Small intestine (tissue), 16 donors: ENCODE results near the gene MYCT1. TPM values are rescaled to one million over a fixed set of nuclear protein-coding genes. Genes with fewer than 3 reads are reported as not detected.

Source experiments
- DNase-seq, 2 donors: peaks; one replicate each; pipeline versions ENCODE4 v3.0.0 to v3.0.0-alpha.2; 2013
- FAIRE-seq: peaks from 2 replicates; lab custom pipeline; 2012; peaks lifted over from hg19 to GRCh38; lab: Jason Lieb, UNC
- H3K27ac ChIP-seq, 3 donors: one replicate each; pipeline ENCODE4 v1.5.1; 2013; ENCODE audit warnings: low read length in 2 of 3, mild to moderate bottlenecking in 2 of 3, control low read depth in 1 of 3, inconsistent platforms in 1 of 3, low read depth in 1 of 3, moderate library complexity in 1 of 3
- H3K27me3 ChIP-seq, 3 donors: one replicate each; pipeline ENCODE4 v1.6.1; 2013; ENCODE audit warnings: low read length in 3 of 3, inconsistent platforms in 1 of 3; ENCODE audit not compliant: control insufficient read depth in 3 of 3, insufficient read depth in 3 of 3
- H3K36me3 ChIP-seq, 3 donors: one replicate each; pipeline ENCODE4 v1.6.1; 2013; ENCODE audit warnings: low read length in 3 of 3, inconsistent platforms in 1 of 3, low read depth in 1 of 3, mild to moderate bottlenecking in 1 of 3, moderate library complexity in 1 of 3; ENCODE audit not compliant: control insufficient read depth in 3 of 3, insufficient read depth in 2 of 3
- H3K4me1 ChIP-seq, 3 donors: one replicate each; pipeline ENCODE4 v1.6.1; 2013; ENCODE audit warnings: low read length in 2 of 3, inconsistent platforms in 1 of 3, low read depth in 1 of 3, mild to moderate bottlenecking in 1 of 3, moderate library complexity in 1 of 3; ENCODE audit not compliant: control insufficient read depth in 3 of 3, insufficient read depth in 2 of 3
- H3K4me3 ChIP-seq, 3 donors: one replicate each; pipeline ENCODE4 v1.5.1; 2013; ENCODE audit warnings: low read length in 3 of 3, control low read depth in 1 of 3, inconsistent platforms in 1 of 3, low read depth in 1 of 3, mild to moderate bottlenecking in 1 of 3, moderate library complexity in 1 of 3
- H3K9me3 ChIP-seq, 2 donors: one replicate each; pipeline ENCODE4 v1.6.1; 2013; ENCODE audit warnings: low read depth in 1 of 2, low read length in 1 of 2; ENCODE audit not compliant: control insufficient read depth in 2 of 2, insufficient read depth in 1 of 2
- WGBS, 3 donors: extraction: QIAGEN DNeasy Blood & Tissue Kit; methylation state at CpG; one replicate each; pipeline ENCODE4 v1.1.7; 2013; 5-methylcytosine and 5-hydroxymethylcytosine counted together
- long read RNA-seq, 10 donors: transcript quantifications; one replicate each; lab custom pipeline, GENCODE V29; 2026
- polyA plus RNA-seq, 4 donors: library from polyadenylated mRNA; stranded (reverse) in 3 of 4; unstranded in 1 of 4; fragments of 200-250 nt in 3 of 4; fragments of 120-200 nt in 1 of 4; gene quantifications; one replicate each; pipeline versions ENCODE4 v1.2.1 to v1.2.3, GENCODE V29; 2013
- donor health status: healthy with polysubstance abuse.
- donor health status: control.
- donor health status: control.
- donor health status: Bipolar disorder and iron deficiency.
- donor health status: healthy.

MYCT1 gene
- 10 to 100 TPM in 1 of 4 donors, 1 to 10 TPM in 1, under 1 TPM in 2; 0.45 to 10.3 (median 3.3) TPM for polyA plus RNA-seq
- long read RNA-seq, donor 1, transcript MYCT1-201 (2 exons, 3,030 nt), result major isoform, 14 of 15 reads
- long read RNA-seq, donor 1, partial matches to known transcripts, result 0 of 15 reads
- long read RNA-seq, donor 1, other reads (novel, unspliced or antisense), result 0 of 15 reads
- long read RNA-seq, donor 2, partial matches to known transcripts, result 0 of 1 reads
- long read RNA-seq, donor 2, other reads (novel, unspliced or antisense), result 0 of 1 reads
- long read RNA-seq, donor 3, transcript MYCT1-201 (2 exons, 3,030 nt), result major isoform, 9 of 10 reads
- long read RNA-seq, donor 3, partial matches to known transcripts, result 0 of 10 reads
- long read RNA-seq, donor 3, other reads (novel, unspliced or antisense), result 0 of 10 reads
- long read RNA-seq, donor 4, result 0 reads
- long read RNA-seq, donor 5, result 0 reads
- long read RNA-seq, donor 6, transcript MYCT1-201 (2 exons, 3,030 nt), result major isoform, 5 of 6 reads
- long read RNA-seq, donor 6, partial matches to known transcripts, result 0 of 6 reads
- long read RNA-seq, donor 6, other reads (novel, unspliced or antisense), result 0 of 6 reads
- long read RNA-seq, donor 7, transcript MYCT1-201 (2 exons, 3,030 nt), result major isoform, 32 of 33 reads
- long read RNA-seq, donor 7, partial matches to known transcripts, result 0 of 33 reads
- long read RNA-seq, donor 7, other reads (novel, unspliced or antisense), result 0 of 33 reads
- long read RNA-seq, donor 8, partial matches to known transcripts, result 0 of 1 reads
- long read RNA-seq, donor 8, other reads (novel, unspliced or antisense), result 0 of 1 reads
- long read RNA-seq, donor 9, result 0 reads
- long read RNA-seq, donor 10, transcript MYCT1-201 (2 exons, 3,030 nt), result major isoform, 12 of 12 reads
- long read RNA-seq, donor 10, partial matches to known transcripts, result 0 of 12 reads
- long read RNA-seq, donor 10, other reads (novel, unspliced or antisense), result 0 of 12 reads

- Histone ChIP-seq H3K9me3 (no peaks in the 10 kb centered on the region), H3K36me3 (no peaks in the 10 kb centered on the region), H3K27ac (peak within 1 kb of the TSS in 1 of 3 donors; percentile 44), H3K4me1 (no peaks in the 10 kb centered on the region), H3K27me3 (peaks cover 0 to 2% (median 0%) of the 10 kb centered on the region in 3 donors), H3K4me3 (no peak within 1 kb of the TSS)
- WGBS, 3 donors, result 55 to 69% (median 64%) methylated on average over 2 of the region's 2 CpGs
- FAIRE-seq, result no peak
- DNase-seq, result no peak
Observed at GRCh38 chr6:152697634-152698033, at the start of gene MYCT1. Gene MYCT1, plus strand, starts transcription at chr6:152697897. Its CDS starts 6 bp downstream, at chr6:152697903.

GRCh38 chr6:152648105-152648504 is 49.6 kb upstream of the MYCT1 start:
- Histone ChIP-seq H3K27ac (no peak overlapping the region), H3K4me1 (no peaks in the 10 kb centered on the region), H3K27me3 (no peaks in the 10 kb centered on the region), H3K9me3 (no peaks in the 10 kb centered on the region), H3K4me3 (no peak overlapping the region), H3K36me3 (no peaks in the 10 kb centered on the region)
- DNase-seq (no peak), FAIRE-seq (no peak)
- 68 to 86% (median 69%) methylated on average over 2 of the region's 2 CpGs for WGBS, 3 donors

GRCh38 chr6:152651986-152652385 is 45.7 kb upstream of the MYCT1 start:
- Histone ChIP-seq H3K4me1 (no peaks in the 10 kb centered on the region), H3K36me3 (no peaks in the 10 kb centered on the region), H3K4me3 (no peak overlapping the region), H3K27me3 (no peaks in the 10 kb centered on the region), H3K9me3 (no peaks in the 10 kb centered on the region), H3K27ac (no peak overlapping the region)
- WGBS, 3 donors, result 56 to 74% (median 62%) methylated on average over 3 of the region's 3 CpGs
- FAIRE-seq (no peak), DNase-seq (no peak)

- 78 to 88% (median 81%) methylated on average over 3 of the region's 3 CpGs for WGBS, 3 donors
- no peak for DNase-seq
- FAIRE-seq, result no peak
- H3K9me3 ChIP-seq, result no peaks in the 10 kb centered on the region
- H3K4me3 ChIP-seq, result no peak overlapping the region
- H3K27me3 ChIP-seq, result no peaks in the 10 kb centered on the region
- H3K4me1 ChIP-seq, result no peaks in the 10 kb centered on the region
- H3K36me3 ChIP-seq, result no peaks in the 10 kb centered on the region
- no peak overlapping the region for H3K27ac ChIP-seq
Observed at GRCh38 chr6:152661776-152662175, 35.9 kb upstream of the MYCT1 start.

- DNase-seq, result no peak
- H3K36me3 ChIP-seq, result no peaks in the 10 kb centered on the region
- no peak overlapping the region for H3K4me3 ChIP-seq
- no peaks in the 10 kb centered on the region for H3K27me3 ChIP-seq
- WGBS, 3 donors, result 2 to 27% (median 24%) methylated on average over 1 of the region's 1 CpG
- no peak overlapping the region for H3K27ac ChIP-seq
- no peak for FAIRE-seq
- H3K4me1 ChIP-seq, result no peaks in the 10 kb centered on the region
- H3K9me3 ChIP-seq, result no peaks in the 10 kb centered on the region
Observed at GRCh38 chr6:152669895-152670294, 27.8 kb upstream of the MYCT1 start.

GRCh38 chr6:152671171-152671570 is 26.5 kb upstream of the MYCT1 start:
- H3K4me1 ChIP-seq, result no peaks in the 10 kb centered on the region
- H3K4me3 ChIP-seq, result no peak overlapping the region
- DNase-seq (no peak), FAIRE-seq (no peak)
- no peak overlapping the region for H3K27ac ChIP-seq
- WGBS, 3 donors, result 51 to 57% (median 56%) methylated on average over 4 of the region's 4 CpGs
- H3K36me3 ChIP-seq, result no peaks in the 10 kb centered on the region
- no peaks in the 10 kb centered on the region for H3K27me3 ChIP-seq
- H3K9me3 ChIP-seq, result no peaks in the 10 kb centered on the region

- Histone ChIP-seq H3K4me1 (no peaks in the 10 kb centered on the region), H3K9me3 (no peaks in the 10 kb centered on the region), H3K27me3 (no peaks in the 10 kb centered on the region), H3K27ac (no peak overlapping the region), H3K36me3 (no peaks in the 10 kb centered on the region), H3K4me3 (no peak overlapping the region)
- FAIRE-seq, result no peak
- DNase-seq, result no peak
Observed at GRCh38 chr6:152673236-152673635, 24.5 kb upstream of the MYCT1 start.

- no peaks in the 10 kb centered on the region for H3K4me1 ChIP-seq
- DNase-seq (no peak), FAIRE-seq (no peak)
- no peaks in the 10 kb centered on the region for H3K9me3 ChIP-seq
- no peaks in the 10 kb centered on the region for H3K27me3 ChIP-seq
- H3K36me3 ChIP-seq, result no peaks in the 10 kb centered on the region
- no peak overlapping the region for H3K27ac ChIP-seq
- no peak overlapping the region for H3K4me3 ChIP-seq
- 63 to 96% (median 94%) methylated on average over 1 of the region's 1 CpG for WGBS, 3 donors
Observed at GRCh38 chr6:152680151-152680550, 17.5 kb upstream of the MYCT1 start.
